Glomerular visceral epithelial cell (primary cell): ENCODE results near the gene CADM2.

ENCODE experiments used
- DNase-seq: peaks from one replicate; pipeline ENCODE4 v3.0.0-alpha.2; 2016; ENCODE audit errors: extremely low spot score

Gene CADM2

DNA sequence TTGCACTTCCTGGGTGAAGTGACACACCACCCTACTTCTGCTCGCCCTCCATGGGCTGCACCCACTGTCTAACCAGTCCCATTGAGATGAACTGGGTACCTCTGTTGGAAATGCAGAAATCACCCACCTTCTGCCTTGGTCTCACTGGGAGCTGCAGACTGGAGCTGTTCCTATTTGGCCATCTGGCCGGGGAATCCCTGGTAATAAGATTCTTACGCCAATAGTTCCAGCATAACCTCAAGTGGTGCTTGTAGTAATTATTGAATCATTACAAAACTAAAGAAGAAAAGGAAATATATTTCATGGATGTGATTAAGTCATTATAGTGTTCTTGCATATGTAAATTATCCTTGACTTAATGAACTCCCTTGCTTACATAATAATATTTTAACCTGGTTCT is 841.9 kb downstream of the CADM2 start:
- DNase-seq, result no peak

DNA sequence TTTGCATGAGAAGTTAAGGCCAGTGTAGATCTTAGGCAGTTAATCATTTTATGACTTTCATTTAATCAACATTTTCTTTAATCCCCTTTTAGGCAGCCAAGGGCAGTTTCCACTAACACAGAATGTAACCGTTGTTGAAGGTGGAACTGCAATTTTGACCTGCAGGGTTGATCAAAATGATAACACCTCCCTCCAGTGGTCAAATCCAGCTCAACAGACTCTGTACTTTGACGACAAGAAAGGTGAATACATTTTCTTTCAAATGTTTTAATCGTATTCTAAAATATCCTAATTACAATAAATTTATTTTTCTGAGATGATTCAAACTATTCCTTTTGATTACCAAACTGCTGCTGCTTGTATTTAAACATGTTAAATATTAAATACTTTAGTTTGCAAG is 843.2 kb downstream of the CADM2 start:
- DNase-seq, result peak; percentile 40

DNA sequence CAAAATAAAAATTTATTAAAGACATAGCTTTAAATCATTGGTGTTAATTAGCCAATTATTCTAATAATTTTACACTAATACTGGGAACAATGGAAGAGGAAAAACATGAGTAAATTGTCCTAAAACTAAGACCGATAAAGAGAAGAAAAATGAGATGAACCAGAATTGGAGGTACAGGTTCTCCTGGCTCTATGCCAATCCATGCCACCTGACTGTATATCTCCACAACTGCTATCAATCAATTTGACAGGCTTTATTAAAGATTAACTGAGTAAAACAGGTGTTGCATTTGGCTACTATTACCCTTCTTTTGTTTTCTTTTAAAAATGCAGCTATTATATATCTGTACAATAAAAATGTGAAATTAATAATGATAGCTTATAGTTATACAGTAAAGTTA is 850.0 kb downstream of the CADM2 start:
- no peak for DNase-seq

DNA sequence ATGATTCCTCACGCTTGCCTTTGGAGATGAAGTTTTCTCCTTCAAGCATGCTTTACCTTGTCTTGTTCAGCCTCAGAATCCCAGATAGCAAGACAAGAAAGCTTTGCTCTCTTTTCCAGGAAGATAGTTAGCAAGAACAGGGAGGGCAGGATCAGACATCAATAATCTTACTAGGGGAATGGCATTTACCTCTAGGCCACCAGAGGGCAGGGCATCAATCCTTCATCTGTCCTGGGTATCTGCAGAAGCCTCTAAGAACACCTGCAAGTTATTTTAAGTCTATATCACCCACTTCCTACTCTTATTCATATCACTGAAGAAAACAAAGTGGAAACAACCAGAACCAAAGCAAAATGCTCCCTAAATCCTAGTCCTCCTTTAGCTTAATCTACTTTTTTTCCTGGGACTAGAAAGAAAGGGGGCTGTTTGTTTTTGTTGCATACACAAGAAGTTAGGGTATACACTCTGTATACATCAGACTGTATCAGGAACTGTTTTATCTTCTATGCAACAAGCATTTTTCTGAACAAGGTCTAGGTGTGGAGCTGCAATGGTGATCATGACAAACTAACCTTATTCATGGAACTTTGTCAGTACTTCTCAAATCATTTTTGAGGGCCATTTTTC is 862.5 kb downstream of the CADM2 start:
- DNase-seq, result peak; percentile 43

DNA sequence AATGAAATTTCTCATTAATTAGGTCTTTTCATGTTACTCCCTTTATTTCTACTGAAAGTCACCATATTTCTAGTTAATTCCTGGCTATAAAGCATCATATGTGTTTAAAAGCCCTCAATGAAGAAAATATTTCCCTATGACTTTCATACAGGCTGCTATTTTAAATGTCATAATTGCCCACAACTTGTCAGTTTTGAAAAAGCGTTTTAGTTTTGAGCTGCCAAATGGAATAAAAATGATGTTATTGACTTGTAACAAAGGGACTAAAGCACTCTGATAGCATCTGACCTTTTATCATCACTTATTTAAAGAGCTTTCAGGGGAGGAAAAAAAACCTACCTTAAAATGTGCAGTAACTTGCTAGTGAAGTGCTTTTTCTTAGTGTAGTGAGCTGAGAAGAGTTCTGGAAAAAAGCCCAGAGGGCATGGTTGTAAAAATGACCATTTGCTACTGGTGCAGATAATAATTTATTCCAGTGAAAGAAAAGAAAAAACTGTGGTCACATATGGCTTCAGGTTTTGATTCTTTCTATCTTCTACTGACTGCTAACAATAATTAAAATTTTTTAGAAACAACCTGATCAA is 877.2 kb downstream of the CADM2 start:
- DNase-seq, result no peak

DNA sequence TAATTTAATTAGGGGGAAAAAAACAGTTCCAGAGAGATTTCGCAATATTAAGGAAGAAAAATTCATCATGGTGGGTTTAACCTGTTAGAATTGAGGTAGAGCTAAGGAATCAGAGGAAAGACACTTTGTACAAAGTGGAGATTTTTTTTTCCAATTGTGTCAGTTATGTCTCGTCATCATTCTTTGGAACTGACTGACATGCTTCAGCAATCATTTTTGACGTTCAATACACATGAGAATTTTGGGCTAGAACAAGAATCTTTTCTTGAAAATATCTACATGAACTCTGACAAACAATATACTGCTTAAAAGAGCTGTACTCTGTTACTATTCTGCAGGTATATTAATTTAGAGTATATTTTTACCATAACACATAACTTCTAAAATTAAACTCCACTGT is 878.6 kb downstream of the CADM2 start:
- no peak for DNase-seq

DNA sequence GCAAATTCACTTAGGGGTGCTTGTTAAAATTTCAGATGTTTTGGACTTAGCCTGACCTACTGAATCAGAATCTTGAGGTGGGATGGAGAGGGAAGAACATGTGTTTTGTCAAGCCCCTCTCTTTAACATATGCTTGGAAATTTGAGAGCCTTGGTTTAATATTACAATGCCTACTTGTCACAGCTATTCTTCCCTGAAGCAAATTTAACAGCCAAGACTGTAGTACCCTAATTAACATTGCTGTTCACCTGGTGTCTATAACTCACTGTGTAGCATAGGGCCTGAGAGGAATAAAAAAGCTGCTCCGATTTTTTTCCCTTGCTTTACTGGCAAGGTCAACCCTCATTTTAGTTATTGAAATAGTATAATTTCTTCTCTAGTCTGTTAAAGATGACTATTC is 880.1 kb downstream of the CADM2 start:
- no peak for DNase-seq

DNA sequence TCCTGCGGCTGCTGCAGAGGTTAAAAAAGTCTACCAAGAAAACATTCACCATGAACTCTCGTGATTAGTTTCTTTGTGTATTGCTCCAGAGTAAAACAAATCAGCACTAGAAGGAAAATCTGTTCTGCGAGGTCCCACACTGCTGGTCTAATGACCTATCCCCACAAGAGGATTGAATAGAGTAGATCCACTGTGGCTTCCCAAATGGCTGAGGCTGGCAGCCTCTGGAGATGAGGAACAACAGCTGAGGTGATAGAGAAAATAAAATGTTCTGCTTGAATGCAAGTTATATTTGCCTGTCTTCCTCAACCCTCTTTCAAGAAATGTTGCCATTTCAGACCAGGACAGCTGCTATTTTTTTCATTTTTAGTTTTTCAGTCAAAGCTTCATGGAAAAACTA is 883.3 kb downstream of the CADM2 start:
- no peak for DNase-seq

DNA sequence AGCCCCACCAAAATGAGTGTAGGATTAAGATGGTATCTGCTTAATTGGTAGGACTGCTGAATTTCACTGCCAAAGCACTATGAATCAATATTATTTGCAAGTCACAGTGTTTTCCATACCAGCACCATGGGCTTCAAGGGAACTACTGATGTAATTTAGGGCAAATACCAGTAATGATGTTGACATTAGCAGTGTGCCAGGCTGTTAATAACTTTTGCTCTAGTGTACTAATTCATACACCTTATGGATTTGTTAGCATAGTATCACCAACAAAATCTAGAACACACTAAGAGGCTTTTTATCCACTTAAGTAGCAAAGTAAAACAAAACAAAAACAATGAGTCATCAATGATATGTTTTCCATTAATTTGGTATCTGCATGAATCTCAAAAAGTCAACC is 888.2 kb downstream of the CADM2 start:
- no peak for DNase-seq

DNA sequence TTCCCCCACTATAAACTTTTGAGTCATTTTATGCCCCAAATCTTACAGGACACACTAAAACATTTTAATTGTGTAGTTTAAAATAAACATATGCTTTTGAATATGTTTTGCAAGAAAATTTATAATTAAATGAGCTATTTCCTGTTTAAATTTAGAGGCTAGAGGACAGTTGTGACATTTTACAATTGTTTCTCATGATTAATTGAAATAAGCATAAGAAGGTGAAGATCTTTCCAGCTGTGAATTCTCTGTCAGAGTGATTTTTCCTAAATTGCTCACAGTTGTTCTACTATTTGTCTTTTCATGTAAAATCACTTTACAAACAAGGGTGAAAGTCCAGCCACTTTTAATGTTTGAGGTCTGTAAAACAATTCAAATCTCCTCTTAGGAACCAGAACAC is 892.3 kb downstream of the CADM2 start:
- DNase-seq, result no peak

DNA sequence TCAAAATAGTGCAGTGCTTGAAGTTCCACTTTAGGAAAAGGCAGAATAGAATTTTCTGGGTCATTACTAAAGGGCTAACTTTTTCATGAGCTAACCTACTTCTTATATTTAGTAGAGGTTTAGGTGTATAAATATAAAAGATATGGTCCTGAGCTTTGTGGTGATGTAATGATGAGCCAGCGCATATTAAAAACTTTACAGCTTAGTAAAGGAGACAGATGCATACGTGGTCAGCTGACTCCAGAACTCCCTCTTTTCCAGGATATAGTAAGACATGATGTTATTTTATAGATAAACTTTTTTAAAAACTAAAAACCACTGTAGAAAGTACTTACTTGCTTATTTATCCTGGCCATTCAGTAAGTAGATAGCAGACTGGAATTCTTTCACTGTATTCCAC is 895.0 kb downstream of the CADM2 start:
- no peak for DNase-seq

DNA sequence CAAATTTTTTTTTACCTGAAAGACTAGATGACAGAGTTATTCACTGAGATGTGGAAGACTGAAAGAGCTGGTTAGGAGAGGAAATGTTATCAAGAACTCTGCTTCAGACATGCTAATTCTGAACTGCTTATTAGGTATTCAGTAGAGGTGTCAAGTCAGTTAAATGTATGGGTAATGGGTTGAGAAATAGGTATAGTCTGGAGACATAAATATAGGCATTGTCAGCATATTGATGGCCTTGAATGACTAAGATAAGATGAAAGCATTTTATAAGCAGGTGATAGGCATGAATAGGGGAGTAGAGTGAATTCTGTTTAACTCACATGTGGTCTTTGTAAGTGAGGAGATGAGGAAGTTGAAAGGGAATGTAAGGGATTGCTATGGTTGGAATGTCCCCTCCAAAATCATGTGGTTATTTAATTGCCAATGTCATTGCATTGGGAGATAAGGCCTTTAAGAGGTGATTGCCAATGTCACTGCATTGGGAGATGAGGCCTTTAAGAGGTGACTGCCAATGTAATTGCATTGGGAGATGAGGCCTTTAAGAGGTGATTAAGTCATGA is 904.2 kb downstream of the CADM2 start:
- DNase-seq, result no peak

DNA sequence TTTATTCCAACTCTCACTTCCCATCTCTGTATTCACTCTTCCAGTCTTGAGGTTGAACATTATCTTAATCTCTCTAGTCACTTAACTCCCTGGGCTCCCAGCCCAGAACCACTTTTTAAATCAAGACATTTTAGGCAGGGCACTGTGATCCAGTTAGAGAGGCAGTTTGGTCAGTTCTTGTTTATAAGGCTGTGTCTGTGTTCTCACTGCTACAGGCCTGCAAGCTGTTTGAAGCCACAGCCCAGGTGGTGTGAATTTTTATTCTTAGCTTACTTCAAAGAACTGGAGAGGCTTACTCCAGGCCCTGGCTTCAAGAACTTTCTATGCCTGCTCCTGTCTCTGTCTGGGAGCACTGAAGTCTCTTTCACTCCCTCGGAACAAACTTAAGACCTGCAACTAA is 906.1 kb downstream of the CADM2 start:
- DNase-seq, result no peak

DNA sequence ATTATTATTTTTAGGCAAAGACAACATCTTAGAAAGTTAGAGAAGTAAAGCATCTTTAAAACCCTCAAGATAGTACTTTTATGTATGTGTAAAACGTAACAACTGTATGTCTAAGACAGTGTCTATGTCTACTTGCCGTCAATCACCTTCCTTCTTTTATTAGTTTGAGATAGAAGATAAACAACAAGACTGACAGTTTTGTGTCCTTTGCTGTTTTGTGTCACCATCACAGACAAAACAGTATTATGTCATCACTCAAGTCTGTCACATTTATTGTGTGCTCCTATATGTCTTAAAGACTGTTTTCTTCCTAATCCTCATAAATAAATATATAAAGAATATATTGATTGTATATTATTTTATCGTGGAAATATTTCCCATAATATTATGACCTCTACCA is 908.3 kb downstream of the CADM2 start:
- DNase-seq, result no peak

DNA sequence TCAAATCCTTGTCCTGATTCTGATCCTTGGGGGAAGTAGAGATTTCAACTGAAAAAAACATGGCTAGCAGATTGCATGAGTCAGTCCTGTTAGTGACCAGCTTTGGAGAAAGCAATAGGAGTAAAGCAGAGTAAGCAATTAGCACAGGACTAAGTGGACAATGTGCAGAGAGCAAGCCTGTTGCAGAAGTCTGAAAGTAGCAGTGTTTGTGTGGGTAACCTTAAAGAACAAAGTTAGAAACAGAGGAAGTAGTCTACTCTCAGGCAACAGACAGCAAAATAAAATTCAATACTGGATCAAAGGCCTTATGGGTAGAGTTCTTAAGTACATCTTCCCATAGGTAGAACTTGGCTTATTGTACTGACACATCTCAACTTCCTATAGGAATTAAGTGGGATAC is 916.8 kb downstream of the CADM2 start:
- no peak for DNase-seq

DNA sequence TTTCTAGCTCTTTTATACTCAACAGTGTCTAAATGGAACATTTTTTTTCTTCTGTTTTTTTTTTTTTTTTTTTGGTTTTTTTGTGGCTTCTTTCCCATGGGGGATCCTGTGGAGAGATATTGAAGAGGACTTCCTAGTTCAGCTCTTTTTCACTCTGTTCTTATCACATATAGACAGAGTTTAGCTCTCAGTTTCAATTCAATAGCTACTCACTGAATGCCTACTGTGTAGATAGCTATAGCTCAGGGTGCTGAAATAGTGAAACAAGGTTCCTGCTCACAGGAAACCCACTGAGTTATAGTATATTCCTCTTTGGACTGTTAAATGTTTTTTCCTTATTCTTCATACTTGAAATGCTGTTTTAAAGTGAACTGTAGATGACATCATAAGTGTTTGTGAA is 918.8 kb downstream of the CADM2 start:
- no peak for DNase-seq

DNA sequence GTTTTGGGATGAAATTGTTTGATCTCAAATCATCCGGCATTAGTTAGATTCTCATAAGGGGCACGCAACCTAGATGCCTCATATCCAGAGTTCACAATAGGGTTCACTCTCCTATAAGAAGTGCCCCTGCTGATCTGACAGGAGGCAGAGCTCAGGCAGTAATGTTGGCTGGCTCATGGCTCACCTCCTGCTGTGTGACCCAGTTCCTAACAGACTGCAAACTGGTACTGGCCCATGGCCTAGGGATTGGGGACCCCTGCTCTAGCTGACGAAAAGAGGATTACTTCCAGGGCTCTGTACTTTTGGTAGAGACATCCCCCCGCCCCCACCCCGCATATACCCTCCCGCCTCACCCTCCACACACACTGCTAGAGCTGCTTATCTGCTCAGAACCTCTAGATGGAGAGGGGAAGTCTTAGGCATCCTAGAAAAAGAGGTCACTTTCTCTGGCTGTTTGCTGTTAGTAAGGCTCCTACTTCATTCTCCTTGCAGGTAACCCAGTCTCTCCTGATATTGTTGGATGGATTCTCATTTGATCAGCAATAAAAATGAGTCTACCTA is 923.1 kb downstream of the CADM2 start:
- no peak for DNase-seq

DNA sequence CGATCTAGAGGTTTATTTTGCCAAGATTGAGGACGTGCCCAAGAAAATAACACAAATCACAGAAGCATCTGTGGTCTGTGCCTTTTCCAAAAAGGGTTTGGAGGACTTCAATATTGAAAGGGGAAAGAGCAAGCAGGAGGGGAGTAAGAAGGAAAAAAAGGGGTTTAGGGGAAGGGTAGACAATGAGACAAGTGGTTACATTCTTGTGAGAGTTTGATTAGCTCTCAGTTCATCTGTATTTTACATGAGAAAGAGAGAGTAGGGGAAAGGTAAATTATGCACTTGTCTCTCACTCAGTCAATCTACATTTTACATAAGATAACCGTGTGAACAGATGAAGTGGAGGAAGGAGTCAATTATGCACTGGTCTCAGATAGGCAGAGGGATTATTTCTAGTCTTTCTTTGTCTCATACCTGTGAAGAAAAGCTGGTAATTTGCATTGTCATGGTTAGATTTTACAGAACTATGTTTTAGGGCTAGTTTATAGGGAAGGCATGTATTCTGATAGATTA is 931.3 kb downstream of the CADM2 start:
- DNase-seq, result no peak

DNA sequence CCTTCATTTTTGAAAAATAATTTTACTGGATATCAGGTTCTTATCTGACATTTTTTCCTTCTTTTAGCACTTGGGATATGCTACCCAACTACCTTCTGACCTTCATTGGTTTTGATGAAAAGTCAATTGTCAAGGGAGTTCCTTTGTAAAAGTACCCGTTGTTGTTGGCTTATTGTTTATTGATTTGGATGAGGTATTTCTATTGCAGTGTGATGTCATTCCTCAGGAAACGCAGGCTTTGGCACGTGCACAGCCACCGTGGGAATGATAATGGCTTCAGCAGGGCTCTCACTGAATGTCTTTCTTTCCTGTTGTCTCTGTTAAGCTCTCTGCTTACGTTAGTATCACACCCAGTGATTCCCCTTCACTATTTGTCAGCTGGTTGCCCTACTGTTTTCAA is 944.6 kb downstream of the CADM2 start:
- no peak for DNase-seq

DNA sequence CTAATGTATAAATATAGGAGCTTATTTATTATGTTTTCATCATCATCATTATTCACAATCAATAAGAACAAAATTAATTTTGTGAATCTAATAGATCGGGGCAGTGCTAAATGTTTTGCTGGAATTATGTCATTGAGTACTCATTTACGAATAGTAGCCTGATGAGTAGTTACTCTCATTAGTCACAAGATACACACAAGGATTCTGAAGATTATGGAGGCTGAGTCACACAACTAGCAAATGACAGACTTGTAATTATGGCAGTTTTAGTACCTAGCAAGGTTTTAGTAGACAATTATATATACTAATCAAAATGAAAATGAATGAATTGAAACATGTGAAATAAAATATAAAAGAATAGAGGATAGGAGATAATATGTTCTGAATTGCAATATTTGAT is 954.2 kb downstream of the CADM2 start:
- peak; percentile 10 for DNase-seq

DNA sequence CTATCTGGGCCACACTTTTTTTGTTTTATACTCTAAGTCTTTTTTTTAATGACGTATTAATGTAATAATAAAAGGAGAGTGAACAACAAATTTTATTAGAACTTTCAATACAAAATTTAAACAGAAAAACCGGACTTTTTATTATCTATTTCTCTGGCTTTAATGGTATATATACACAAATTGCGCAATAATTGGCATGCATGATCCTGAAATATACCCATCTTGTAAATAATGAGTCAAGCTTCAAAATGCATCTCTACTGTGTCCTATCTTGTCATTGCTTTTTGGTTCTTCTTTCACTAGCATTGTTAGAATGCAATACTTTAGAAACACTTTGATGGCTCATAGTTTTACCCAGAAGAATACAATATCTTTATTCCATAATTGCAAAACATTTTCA is 963.6 kb downstream of the CADM2 start:
- DNase-seq, result no peak

DNA sequence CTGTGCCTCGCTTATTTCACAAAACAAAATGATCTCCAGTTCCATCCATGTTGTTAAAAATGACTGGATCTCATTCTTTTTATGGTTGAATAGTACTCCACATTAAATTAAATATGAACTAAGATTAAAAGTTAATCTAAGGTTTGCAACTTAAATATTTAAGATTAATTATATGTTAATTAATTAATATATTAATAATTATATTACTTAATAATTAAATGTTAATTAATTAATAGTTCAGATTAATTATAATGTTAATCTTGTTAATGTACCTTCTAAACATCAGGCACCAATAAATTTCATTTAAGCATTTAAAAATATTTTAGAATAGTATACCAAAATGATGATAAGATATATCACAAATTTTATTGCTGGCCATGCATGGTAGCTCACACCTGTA is 971.9 kb downstream of the CADM2 start:
- DNase-seq, result no peak

DNA sequence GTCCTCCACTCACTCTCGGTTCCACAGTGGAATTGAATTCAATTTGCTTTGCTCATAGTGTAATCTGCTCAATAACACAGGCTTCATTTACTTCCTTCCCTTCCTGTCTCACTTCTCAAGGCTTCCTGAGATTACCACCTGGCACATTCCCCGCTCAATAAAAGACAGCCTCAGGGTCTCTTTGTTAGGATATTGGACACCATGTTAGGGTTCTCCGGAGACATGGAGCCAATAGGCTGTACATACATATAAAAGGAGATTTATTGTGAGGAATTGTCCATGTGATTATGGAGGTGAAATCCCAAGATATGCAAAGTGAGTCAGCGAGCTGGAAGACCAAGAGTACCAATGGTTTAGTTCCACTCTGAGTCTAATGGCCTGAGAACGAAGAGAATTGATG is 974.5 kb downstream of the CADM2 start:
- no peak for DNase-seq
